ENCODE results near the gene GRK5. TPM values are rescaled to one million over a fixed set of nuclear protein-coding genes. Genes with fewer than 3 reads are reported as not detected.

GRK5 gene
- total RNA-seq, 1 experiment from 2014 or later: 58.2 TPM

GRCh38 chr10:119335671-119336353 lies 128.4 kb downstream of the GRK5 start:
- H3K4me1 ChIP-seq (ENCODE audit: insufficient read depth, low read length, poor library complexity, severe bottlenecking): peaks cover 45% of the 10 kb centered on the region
- TF ChIP-seq EZH2 (IDR thresholded peaks at IDR 0.05; ENCODE audit: borderline replicate concordance, low read depth, low read length, poor library complexity, severe bottlenecking) (no peak), CTCF (conservative IDR thresholded peaks at IDR 0.05; ENCODE audit: low read depth, low read length) (no peak)
- no peaks in the 10 kb centered on the region for H3K9me3 ChIP-seq (ENCODE audit: low read depth, low read length, poor library complexity, severe bottlenecking)
- peaks cover 4% of the 10 kb centered on the region for H3K36me3 ChIP-seq (ENCODE audit: insufficient read depth, low read length, poor library complexity, severe bottlenecking)
- no peaks in the 10 kb centered on the region for H3K27me3 ChIP-seq (replicated peaks; ENCODE audit: insufficient read depth, low read depth, low read length, poor library complexity)
- peak overlapping the region; percentile 63 for H3K27ac ChIP-seq (ENCODE audit: low read depth, low read length, poor library complexity, severe bottlenecking)
- no peak overlapping the region for H3K4me3 ChIP-seq (ENCODE audit: low read depth, low read length, poor library complexity, severe bottlenecking)
- DNase-seq (ENCODE audit: low spot score): no peak
- no TSS peak for BruUV-seq (replicated peaks)
- ChIA-PET POLR2A (ENCODE audit: low non-redundant PET) (interaction anchor here (0.6 kb wide), 1 partner anchor 19 kb away, joined by 4 read pairs; no protein-coding TSS in a partner anchor), CTCF (no interaction called here)
- intact Hi-C loops (cut with micrococcal nuclease; ENCODE audit: unreplicated experiment): no loop called here

- no peak for DNase-seq (ENCODE audit: low spot score)
- H3K4me3 ChIP-seq (ENCODE audit: low read depth, low read length, poor library complexity, severe bottlenecking): no peak overlapping the region
- no peak for TF ChIP-seq EZH2 (IDR thresholded peaks at IDR 0.05; ENCODE audit: borderline replicate concordance, low read depth, low read length, poor library complexity, severe bottlenecking)
- TF ChIP-seq CTCF (conservative IDR thresholded peaks at IDR 0.05; ENCODE audit: low read depth, low read length): no peak
- H3K27me3 ChIP-seq (replicated peaks; ENCODE audit: insufficient read depth, low read depth, low read length, poor library complexity): no peaks in the 10 kb centered on the region
- ChIA-PET CTCF (no interaction called here), POLR2A (ENCODE audit: low non-redundant PET) (no interaction called here)
- H3K4me1 ChIP-seq (ENCODE audit: insufficient read depth, low read length, poor library complexity, severe bottlenecking): peaks cover 53% of the 10 kb centered on the region
- peak overlapping the region; percentile 47 for H3K27ac ChIP-seq (ENCODE audit: low read depth, low read length, poor library complexity, severe bottlenecking)
- intact Hi-C loops (cut with micrococcal nuclease; ENCODE audit: unreplicated experiment): no loop called here
- H3K36me3 ChIP-seq (ENCODE audit: insufficient read depth, low read length, poor library complexity, severe bottlenecking): peaks cover 4% of the 10 kb centered on the region
- H3K9me3 ChIP-seq (ENCODE audit: low read depth, low read length, poor library complexity, severe bottlenecking): no peaks in the 10 kb centered on the region
- no TSS peak for BruUV-seq (replicated peaks)
Observed at GRCh38 chr10:119336599-119336998, 129.2 kb downstream of the GRK5 start.

- TF ChIP-seq CTCF (conservative IDR thresholded peaks at IDR 0.05; ENCODE audit: low read depth, low read length) (no peak), EZH2 (IDR thresholded peaks at IDR 0.05; ENCODE audit: borderline replicate concordance, low read depth, low read length, poor library complexity, severe bottlenecking) (no peak)
- Histone ChIP-seq H3K9me3 (ENCODE audit: low read depth, low read length, poor library complexity, severe bottlenecking) (no peaks in the 10 kb centered on the region), H3K27ac (ENCODE audit: low read depth, low read length, poor library complexity, severe bottlenecking) (peak overlapping the region; percentile 39), H3K27me3 (replicated peaks; ENCODE audit: insufficient read depth, low read depth, low read length, poor library complexity) (no peaks in the 10 kb centered on the region), H3K36me3 (ENCODE audit: insufficient read depth, low read length, poor library complexity, severe bottlenecking) (peaks cover 4% of the 10 kb centered on the region), H3K4me3 (ENCODE audit: low read depth, low read length, poor library complexity, severe bottlenecking) (no peak overlapping the region), H3K4me1 (ENCODE audit: insufficient read depth, low read length, poor library complexity, severe bottlenecking) (peaks cover 59% of the 10 kb centered on the region)
- no TSS peak for BruUV-seq (replicated peaks)
- intact Hi-C loops (cut with micrococcal nuclease; ENCODE audit: unreplicated experiment): no loop called here
- CTCF ChIA-PET: no interaction called here
- DNase-seq (ENCODE audit: low spot score): no peak
- POLR2A ChIA-PET (ENCODE audit: low non-redundant PET): no interaction called here
Observed at GRCh38 chr10:119337223-119337622, 129.9 kb downstream of the GRK5 start.
